Measurements from ENCODE around the gene PCGF1.

DNA sequence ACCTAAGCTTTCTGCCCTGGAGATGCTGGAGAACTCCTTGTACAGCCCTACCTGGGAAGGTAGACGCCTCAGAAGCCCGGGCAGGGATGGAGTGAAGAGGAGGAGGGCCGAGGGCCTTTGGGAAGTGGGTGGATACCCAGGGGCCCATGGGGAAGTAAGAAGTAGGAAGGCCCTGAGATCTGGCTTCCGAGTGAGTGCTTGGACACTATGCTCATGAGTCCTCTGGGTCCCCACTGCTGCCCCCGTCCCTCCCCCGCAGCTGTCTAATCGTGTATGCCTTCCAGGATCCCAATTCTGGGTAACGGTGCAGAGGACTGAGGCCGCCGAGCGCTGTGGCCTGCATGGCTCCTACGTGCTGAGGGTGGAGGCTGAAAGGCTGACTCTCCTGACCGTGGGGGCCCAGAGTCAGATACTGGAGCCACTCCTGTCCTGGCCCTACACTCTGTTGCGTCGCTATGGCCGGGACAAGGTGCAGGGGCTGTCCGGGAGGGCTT is 48.2 kb upstream of the PCGF1 start:
- no peak for TF ChIP-seq POLR2A (IDR thresholded peaks at IDR 0.05)
- TF ChIP-seq, protein P1, sequence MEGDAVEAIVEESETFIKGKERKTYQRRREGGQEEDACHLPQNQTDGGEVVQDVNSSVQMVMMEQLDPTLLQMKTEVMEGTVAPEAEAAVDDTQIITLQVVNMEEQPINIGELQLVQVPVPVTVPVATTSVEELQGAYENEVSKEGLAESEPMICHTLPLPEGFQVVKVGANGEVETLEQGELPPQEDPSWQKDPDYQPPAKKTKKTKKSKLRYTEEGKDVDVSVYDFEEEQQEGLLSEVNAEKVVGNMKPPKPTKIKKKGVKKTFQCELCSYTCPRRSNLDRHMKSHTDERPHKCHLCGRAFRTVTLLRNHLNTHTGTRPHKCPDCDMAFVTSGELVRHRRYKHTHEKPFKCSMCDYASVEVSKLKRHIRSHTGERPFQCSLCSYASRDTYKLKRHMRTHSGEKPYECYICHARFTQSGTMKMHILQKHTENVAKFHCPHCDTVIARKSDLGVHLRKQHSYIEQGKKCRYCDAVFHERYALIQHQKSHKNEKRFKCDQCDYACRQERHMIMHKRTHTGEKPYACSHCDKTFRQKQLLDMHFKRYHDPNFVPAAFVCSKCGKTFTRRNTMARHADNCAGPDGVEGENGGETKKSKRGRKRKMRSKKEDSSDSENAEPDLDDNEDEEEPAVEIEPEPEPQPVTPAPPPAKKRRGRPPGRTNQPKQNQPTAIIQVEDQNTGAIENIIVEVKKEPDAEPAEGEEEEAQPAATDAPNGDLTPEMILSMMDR (IDR thresholded peaks at IDR 0.05): no peak
